ENCODE measurements around the gene MEIS2.

Gene MEIS2

DNA sequence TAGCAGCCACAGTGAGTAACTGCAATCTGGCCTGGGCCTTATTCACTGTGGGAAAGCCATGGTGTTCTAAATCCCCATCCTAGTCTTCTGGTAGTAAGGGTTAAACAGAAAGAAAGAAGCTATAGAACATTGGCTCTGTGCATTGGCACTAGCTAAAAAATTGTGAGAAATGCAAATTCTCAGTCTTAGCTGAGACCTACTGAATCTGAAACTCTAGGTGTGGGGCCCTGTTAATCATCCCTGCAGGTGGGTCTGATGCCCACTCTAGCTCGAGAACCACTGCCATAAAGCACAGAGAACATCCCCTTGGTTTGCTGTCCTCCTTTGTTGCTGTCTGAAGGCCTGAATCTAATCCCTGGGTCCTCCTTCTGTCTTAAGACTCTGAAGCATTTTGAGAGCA is 59.3 kb downstream of the MEIS2 start:
- DNase-seq (ENCODE audit: low read depth), result no peak

DNA sequence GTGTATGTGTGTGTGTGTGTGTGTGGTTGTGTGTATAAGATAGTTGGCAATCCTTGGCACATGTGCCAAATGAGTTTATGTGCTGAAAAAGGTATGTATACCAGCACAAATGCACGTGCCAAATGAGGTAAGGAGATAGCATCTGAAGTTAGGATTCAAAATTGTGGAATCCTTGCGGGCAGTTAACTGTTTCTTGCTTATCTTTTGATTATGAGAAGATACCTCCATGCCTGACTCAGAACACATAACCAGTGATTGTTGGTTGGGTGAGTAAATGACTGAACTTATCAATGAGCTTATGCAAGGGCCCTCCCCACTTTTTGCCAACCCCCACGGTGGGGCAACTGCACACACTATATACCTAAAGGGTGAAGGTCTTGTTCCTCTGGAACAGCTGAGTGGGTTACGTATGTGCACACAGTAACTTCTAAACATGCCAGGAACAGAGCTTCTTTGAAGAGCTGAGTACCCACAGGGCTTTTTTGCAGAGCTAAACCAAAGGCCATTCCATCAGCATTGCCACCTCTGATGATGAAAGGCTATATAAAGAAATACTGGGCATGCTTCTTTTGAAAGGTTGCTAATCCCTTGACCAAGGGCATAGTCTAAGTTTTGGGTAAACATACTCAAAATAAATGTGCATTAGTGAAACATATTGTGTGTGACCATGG is 60.1 kb downstream of the MEIS2 start:
- no peak for DNase-seq (ENCODE audit: low read depth)

DNA sequence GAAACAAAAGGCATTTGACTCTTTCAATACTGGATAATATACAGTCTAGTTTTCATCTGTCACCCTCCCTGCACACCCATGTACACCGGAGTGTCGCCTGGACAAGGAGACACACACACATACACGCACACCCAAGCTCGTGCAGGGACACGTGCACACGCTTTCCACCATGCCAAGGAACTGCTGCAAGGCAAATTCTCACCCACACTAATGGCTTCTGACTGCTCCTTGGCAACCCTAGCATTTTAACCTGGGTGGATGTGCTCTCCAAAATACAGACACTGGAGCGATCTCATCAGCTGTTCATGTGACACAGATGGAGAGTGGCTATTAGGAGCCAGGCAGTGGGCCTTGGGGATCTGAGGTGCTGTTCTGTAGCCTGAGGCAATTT is 61.6 kb downstream of the MEIS2 start:
- no peak for DNase-seq (ENCODE audit: low read depth)

DNA sequence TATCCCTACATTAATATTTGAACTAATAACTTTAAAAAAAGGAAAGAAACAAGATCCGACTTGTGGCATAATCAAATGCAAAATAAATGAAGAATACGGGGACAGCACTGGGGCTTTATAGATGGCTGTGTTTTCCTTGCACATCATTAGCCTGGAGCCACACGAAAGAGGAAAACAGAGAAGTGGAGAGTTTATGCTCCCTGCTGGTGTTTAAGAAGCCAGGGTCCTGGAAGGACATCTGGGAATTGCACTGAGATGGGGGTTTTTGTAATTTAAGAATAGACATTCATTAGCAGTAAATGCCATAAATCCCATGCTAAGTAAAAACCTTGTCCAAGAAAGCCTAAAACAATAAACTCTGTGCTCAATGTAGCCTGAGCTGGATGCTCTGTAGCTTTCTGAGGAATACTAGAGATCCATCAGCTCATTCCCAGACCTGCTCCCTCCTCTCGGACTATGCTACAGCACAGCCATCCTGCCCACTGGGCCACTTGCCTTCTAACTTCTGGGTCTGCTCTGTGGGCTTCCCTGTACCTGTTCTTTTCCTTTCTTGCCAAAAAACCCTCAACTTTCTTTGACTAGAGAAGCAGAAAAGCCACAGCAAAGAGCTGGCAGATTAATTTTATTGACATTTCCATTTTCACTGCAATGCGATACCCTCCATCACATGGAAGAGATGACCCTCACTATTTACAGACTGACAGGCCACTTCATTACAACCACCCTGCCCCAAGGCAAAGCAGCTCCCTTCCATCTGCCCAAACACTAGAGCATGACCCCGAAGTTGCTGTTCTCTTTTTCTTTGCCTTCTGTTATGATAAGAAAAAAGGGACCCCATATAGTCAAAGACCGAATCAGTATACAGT is 62.3 kb downstream of the MEIS2 start:
- no peak for DNase-seq (ENCODE audit: low read depth)

DNA sequence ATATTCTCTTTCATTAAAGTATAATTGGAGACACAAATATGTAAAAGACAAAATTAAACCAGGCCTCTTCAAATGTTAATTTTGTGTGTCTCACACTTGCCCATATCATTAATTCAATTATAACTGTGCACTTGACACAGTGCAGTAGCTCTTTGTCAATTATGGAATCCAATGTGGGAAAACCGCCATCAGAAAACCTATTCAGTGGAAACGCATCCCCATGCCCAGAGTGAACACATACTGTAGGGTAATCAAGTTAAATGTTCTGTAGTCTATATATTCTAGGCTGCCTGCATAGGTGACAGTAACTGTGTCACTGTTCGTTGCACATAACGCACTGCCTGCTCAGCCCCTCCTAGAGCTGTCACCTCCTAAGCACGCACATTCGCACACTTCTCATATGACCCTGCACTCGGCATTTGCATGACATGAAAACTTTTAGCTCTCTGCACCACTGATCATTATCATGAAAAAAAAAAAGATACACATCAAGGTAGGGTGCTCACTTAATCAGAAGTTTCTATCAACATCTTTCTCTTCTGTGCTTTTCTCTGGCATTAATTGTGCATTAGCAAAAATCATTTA is 63.2 kb downstream of the MEIS2 start:
- DNase-seq (ENCODE audit: low read depth), result no peak

DNA sequence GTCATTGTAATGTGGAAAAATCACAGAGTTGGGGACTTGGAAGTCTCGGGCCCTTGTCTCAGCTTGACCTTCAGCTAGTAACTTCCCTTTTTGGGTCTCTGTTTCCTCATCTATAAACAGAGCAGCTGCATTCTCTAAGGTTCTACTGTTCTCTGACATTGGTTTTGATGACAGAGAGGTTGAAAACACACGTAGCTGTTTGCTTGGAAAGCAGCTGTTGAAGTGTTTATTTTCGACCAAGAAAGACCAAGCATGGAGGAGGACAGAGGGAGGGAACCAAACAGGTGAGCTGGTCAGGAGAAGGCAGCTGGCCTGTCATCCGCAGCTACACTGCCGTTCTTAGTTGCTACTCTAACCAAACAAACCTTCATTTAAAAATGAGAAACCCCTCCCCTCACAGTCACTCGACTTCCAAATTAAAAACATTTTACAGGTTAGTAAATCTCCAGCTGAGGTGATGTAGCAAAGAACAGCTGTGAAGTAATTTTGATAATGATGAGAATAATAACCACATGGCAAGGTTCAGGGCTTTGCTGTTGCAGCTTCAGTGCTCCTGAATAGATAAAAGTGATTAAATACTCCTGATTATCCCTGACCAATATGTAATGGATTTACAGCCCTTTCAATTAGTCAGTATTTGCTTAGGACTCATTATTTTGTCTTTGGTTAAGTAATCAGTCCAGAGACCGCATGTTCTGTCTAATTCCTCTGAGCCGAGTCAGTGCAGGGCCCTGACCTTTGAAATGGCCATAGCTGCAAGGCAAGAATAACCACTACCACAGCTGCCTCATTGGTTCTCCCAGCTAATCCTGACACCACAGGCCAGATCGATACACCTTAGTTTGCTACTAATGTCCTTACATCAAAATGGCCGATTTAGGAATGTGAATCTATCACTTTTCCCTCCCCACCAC is 65.3 kb downstream of the MEIS2 start:
- DNase-seq (ENCODE audit: low read depth), result no peak

DNA sequence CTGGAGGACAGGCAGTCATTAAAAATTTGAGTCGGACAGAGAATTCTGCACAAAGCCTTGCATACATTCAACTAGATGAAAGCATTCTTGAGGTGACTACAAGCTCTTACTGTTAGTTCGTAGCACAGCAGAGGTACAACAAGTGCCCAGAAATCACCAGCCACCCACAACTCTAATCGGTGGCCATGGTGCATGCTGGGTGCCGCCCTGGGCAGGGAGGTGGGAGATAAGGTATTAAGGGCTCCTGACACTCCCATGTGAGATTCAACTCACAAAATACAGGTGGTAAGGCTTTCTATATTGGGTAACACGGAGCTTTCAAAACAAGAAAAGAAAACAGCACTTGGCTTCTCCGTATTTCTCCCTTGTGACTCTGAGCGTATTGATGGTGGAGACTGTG is 66.0 kb downstream of the MEIS2 start:
- no peak for DNase-seq (ENCODE audit: low read depth)

DNA sequence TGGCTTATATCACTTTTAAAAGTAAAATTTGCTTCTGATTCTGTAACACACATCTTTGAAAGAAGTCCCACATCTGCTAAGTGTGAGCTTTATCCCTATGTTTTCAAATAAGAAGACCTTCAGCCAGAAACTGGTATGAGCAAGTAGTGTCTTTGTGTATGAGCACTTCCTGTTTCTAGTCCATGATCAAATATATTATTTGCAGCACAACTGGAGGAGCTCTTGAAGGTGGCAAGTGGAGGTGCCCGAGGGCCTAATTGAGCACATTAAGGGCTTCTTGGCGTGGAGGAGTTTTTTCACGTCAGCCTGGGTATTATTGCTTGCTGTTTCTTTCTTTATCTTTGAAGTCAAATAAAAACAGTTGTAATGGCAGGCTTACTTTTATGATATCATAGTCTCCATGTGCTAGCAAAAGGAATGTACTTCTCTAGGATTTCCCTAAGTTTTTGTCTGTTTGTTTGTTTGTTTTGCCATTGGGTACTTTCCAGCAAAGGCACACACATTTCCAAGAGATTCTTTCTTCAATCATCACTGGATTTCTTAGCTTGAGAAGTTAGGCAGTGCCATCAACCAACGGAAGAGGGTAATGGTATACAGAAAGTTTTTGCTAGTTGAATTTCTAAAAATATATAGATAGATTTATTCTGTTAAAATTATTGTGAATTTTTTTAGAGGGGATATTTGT is 68.1 kb downstream of the MEIS2 start:
- no peak for DNase-seq (ENCODE audit: low read depth)

DNA sequence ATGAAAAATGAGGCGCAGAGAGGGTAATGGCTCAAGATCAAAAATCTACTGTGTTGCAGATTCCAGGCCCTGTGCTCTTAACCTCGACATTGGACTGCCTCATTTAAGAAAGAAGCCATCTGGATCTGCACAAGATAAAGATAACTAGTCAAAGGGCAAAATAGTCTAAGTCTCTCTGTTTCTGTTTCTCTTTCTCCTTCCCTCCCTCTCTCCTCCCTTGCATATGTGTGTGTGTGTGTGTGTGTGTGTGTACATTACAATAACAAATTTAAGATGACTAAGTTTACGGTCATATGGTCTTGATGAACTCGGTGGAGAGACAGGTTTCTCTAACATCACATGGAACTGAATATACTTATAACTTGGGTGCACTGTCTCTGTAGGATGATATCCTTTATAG is 69.2 kb downstream of the MEIS2 start:
- DNase-seq (ENCODE audit: low read depth), result no peak

DNA sequence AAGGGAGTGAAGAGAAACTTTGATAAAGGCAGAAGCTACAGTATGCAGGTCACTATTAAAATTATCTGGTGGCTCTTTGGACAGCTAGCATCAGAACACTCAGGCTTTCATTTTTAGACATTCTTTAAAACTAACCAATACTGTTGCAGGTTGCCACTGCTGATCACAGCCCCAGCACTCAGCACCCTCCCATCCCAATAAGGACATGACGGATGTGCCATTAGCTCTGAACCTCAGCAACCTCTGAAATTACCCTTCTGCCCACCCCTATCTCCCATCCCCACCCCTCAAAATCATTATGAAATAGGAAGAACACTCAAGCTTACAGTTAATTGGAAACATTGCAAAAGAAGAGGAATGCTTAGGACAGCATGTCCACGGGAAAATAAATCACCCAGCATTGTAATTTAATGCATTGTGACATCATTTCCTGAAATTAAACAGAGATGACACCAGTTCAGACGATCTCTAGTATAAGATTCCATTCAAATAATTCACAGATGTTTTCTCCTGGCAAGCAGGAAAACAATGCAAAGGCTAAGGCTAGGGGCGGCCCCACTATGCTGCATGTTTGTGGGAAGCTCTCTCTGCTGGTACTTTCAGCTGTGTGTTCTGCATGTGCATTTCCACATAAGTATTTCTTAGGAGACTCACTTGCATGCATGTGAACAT is 71.6 kb downstream of the MEIS2 start:
- no peak for DNase-seq (ENCODE audit: low read depth)

DNA sequence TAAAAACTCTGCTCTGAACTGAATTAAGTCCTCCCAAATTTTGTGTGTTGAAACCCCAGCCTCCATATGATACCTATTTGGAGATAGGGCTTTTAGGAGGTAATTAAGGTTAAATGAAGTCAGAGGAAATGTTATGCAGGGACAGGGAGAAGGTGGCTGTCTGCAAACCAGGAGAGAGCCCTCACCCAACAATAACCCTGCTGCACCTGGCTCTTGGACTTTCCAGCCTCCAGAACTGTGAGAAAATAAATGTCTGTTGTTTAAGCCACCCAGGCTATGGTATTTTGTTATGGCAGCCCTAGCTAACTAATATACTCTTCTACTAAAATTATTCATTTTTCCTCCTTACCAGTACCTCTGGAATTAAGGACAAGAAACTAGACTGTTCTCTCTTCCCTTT is 79.5 kb downstream of the MEIS2 start:
- DNase-seq (ENCODE audit: low read depth), result no peak

DNA sequence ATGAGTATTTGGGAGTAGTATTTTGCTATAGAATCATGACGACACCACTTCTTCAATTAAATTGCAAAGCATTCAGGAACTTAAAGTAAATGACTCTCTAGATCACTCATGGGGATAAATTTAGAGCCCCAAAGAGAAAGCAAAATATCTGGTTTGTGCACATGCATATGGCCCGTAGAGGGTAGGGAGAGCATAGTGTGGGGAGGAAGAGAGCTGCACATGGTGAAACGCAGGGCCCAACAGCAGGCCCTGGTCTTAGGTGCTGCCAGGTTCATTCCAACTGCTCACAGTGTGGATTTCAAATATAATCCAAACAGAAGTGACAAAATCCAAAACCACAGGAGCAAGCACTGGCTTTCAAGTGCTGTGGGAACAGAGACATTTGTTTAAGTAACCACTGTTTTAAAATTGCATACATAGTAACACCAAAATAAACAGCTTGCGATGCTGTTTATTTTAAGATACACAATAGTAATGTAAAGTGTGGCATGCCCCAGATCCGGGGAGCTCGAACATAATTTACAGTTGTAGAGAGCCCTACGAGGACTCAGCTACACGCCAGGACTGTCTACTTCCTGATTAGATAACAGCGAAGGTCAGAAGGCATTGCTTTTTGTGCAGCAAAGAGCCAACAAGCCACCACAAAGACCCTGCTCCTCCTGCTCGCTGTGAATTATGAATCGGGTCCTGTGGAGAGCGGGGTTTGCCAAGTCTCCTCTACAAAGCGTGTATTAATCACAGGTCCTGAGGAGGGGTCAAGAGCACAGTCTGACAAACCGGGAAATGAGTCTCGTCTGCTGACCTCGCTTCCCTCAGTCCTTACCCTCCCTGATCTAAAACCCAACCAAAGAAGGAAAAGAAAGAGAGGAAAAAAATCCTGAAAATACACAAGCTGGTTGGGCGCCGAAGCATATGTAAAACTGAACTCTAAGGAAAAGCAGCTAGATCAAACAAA is 80.6 kb downstream of the MEIS2 start:
- no peak for DNase-seq (ENCODE audit: low read depth)

DNA sequence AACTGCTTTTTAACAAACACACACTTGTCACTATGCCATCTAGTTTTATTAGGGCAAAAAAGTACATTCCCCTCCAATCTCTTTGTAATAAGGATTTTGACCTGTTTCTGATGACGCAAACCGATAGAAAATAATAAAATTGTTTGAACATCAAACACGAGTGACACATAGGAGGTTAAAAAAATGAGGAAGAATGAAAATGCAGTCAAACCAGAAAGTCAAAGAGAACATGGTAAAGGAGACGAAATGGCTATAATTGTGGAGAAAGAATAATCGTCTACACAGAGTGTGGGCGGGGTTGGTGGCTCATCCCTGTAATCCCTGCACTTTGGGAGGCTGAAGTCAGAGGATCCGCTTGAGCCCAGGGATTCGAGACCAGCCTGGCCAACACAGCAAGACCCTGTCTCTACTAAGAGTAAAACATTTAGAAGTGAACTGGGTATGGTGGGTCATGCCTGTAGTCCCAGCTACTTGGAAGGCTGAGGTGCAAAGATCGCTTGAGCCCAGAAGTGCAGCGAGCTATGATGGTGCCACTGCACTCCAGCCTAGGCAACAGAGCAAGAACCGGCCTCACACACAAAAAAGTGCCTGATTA is 83.2 kb downstream of the MEIS2 start:
- DNase-seq (ENCODE audit: low read depth), result no peak

DNA sequence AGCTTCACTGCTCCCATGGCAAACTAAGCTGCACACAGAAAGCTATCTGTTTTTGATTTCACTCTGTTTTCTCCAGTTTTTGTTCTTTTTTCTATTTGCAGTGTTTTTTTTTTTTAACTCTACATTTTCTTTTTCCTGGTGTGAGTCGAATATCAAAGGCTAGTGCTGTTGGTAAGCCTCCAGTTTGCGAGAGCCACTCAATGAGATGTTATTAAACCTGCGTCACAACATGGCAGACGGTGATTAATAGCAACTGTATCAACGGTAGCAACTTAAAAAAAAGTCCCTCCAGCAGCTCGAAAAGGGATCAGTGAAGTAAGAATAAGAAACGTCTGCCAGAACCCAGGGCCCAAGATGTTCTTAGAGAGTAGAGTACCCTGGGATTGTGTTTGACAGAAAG is 84.1 kb downstream of the MEIS2 start:
- peak; percentile 59 for DNase-seq (ENCODE audit: low read depth)

DNA sequence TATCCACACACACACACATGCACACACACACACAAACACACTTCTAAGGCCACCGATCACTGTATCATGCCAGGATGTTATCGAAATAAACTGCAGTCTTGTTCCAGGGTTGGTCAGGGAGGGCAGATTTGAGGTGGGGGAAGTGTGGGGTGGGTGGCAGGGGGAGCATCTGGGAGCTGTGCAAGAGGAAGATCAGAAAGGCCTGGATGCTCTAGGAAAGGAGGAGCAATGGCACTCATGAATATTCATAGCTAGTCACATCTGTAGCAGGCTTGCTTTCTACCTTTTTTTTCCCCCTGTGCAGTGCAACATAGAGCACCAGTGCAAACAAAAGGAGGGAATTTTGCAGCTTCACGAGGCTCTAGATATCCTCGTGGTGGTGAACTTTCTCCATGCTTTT is 84.9 kb downstream of the MEIS2 start:
- DNase-seq (ENCODE audit: low read depth), result no peak

DNA sequence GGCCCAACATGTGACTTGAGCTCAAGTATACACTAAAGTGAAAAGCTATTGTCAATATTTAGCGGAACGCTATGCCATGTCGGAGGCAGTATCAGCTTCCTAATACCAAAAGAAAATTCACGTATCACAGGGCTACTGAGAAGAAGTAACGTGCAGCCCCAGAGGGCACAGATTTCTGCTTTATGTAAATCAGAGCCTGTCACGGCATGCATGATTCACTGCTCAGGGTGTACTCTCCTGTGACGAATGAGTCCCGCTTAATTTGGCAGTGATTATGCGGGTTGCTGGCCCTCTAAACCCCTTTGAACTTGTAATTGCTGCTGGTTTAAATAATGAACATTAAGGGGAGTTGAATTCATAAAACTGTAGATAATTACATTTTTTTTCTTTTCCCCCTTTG is 85.3 kb downstream of the MEIS2 start:
- DNase-seq (ENCODE audit: low read depth), result no peak

DNA sequence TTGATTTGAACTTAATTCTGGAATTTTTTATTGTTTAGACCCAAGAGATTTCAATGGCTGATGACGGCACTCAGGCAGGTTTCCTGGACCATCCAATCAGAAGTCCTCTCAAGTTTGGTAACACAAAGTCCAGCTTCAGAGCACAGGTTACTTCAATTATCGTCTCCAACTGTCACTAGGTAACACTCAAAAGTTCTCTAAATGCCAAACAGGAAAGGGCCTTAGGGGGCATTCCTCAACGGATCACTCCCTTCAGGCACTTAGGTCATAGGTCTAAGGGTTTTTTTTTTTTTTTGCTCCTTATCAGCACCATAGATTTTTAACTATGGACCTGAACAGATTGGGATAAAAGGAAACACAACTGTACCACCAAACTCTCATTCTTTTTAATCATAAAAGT is 85.8 kb downstream of the MEIS2 start:
- DNase-seq (ENCODE audit: low read depth), result no peak

DNA sequence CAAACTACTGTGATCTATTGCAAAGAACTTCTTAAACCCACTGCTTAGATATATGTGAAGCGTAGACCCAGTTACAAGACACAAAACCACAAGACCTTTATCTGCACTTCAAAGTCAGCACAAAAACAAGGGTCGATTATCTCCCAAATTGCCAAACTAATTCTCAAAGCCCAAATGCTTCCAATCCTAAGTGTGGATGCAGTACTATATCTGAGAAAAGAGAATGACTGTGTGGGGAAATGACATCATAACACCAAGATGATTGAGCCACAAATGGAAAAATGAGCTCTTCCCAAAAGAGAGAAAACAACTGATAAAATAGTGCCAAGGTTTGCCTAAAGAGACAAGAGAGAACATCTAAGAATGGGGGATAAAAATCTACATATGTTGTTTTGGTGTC is 86.2 kb downstream of the MEIS2 start:
- DNase-seq (ENCODE audit: low read depth), result no peak

DNA sequence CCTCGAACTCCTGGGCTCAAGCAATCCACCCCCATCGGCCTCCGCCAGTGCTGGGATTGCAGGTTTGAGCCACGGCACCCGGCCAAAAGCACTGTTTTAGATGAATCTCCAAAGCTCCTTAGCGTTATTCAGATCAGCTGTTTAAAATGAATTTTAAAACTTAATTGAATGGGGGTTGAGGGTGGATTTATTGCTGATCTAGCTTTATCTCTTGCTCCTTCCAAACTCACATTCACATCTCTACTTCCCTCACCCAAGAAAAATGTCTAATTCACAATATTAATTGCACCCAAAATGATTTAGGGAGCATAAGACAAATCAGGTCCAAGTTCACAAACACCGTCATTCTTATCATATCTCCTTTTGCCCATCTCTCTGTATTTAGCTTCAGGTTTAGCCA is 89.8 kb downstream of the MEIS2 start:
- no peak for DNase-seq (ENCODE audit: low read depth)

DNA sequence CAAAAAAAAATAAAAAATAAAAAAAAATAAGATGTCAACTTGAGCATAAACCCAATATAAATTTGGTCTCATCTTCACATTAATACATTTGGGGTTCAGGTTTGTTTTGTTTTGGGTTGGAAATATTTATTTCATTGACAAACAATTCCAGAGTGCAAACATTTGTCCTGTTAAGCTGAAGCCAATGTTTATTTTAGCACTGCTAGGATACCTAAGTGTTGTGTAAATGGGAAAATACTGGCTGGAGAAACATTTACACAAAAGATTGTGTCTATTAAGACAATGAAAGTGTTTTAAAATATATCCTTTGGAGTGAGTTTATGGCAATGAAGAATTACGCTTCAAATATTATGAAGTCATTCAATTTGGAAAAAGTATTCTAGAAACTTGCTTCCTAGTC is 91.1 kb downstream of the MEIS2 start:
- no peak for DNase-seq (ENCODE audit: low read depth)
